Stomach (tissue), 4 donors: ENCODE measurements around the gene KRT1.

Source experiments
- CTCF ChIP-seq, 7 experiments: fragments of 450-650 bp in 4 of 7; fragments of 200-600 bp in 3 of 7; sonication (generic) in 3 of 7; IDR thresholded peaks; one replicate each; pipeline ENCODE4 v1.5.1; 2016 to 2019; ENCODE audit warnings: antibody characterized with exemption in 7 of 7, control low read depth in 2 of 7, mild to moderate bottlenecking in 1 of 7
- POLR2A ChIP-seq, 4 donors: fragments of 450-650 bp; IDR thresholded peaks; one replicate each; pipeline ENCODE4 v1.6.1; 2016; ENCODE audit warnings: antibody characterized with exemption in 4 of 4, control low read depth in 2 of 4, mild to moderate bottlenecking in 1 of 4, moderate library complexity in 1 of 4
- POLR2AphosphoS5 ChIP-seq, 3 donors: sonication (generic); formaldehyde crosslinking; IDR thresholded peaks; one replicate each; pipeline ENCODE4 v1.6.1; 2016; ENCODE audit warnings: antibody characterized with exemption in 3 of 3

DNA sequence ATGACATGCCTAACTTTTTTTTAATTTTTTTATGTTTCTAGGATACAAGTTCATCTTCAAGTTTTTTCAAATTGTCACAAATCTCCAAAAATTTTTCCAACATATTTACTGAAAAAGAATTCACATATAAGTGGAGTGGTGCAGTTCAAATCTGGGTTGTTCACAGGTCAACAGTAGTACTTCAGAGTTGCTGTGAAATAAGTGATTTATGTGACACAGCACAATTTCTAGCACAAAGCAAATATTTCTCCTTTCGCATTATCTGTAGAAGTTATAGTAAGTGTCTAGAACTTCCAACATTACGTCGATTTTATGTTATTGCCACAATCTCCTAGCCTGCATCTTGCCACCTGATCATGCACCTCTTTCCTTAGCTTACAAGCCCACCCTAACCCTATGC, 18.5 kb downstream of the KRT1 start:
- no peak for TF ChIP-seq CTCF (IDR thresholded peaks at IDR 0.05)
- no peak for TF ChIP-seq POLR2AphosphoS5 (IDR thresholded peaks at IDR 0.05)
- no peak for TF ChIP-seq POLR2A (IDR thresholded peaks at IDR 0.05)
